Neural progenitor cell (in vitro differentiated cells): ENCODE results near the gene AATK. TPM values are rescaled to one million over a fixed set of nuclear protein-coding genes. Genes with fewer than 3 reads are reported as not detected.

Experiments
- DNase-seq: peaks from one replicate; pipeline ENCODE4 v3.0.0-alpha.2; 2016; ENCODE audit warnings: low spot score
- H2AFZ ChIP-seq: fragments of 200-600 bp; sonication (generic); replicated peaks from 2 replicates; pipeline ENCODE4 v1.6.1; 2016; ENCODE audit warnings: antibody characterized with exemption
- H3F3A ChIP-seq: fragments of 200-600 bp; sonication (generic); 2 replicates; pipeline ENCODE4 v1.6.1; 2016; ENCODE audit warnings: antibody characterized with exemption, low read depth
- H3K27ac ChIP-seq: fragments of 200-600 bp; sonication (generic); 2 replicates; pipeline ENCODE4 v1.5.1; 2016; ENCODE audit warnings: mild to moderate bottlenecking
- H3K27me3 ChIP-seq: fragments of 200-600 bp; sonication (generic); 2 replicates; pipeline ENCODE4 v1.6.1; 2016; ENCODE audit warnings: mild to moderate bottlenecking, moderate library complexity
- H3K36me3 ChIP-seq: fragments of 200-600 bp; sonication (generic); 2 replicates; pipeline ENCODE4 v1.5.1; 2016
- H3K4me1 ChIP-seq: fragments of 200-600 bp; sonication (generic); 2 replicates; pipeline ENCODE4 v1.6.1; 2016; ENCODE audit warnings: mixed run types
- H3K4me2 ChIP-seq: fragments of 200-600 bp; sonication (generic); 2 replicates; pipeline ENCODE4 v1.6.1; 2016
- H3K4me3 ChIP-seq: fragments of 200-600 bp; sonication (generic); 2 replicates; pipeline ENCODE4 v1.5.1; 2016
- H3K79me2 ChIP-seq: fragments of 200-600 bp; sonication (generic); 2 replicates; pipeline ENCODE4 v1.6.1; 2016; ENCODE audit warnings: low read depth
- H3K9ac ChIP-seq: fragments of 200-600 bp; sonication (generic); 2 replicates; pipeline ENCODE4 v1.6.1; 2016
- H3K9me3 ChIP-seq: fragments of 200-600 bp; sonication (generic); 2 replicates; pipeline ENCODE4 v1.5.1; 2016; ENCODE audit warnings: low read depth
- H4K20me1 ChIP-seq: fragments of 200-600 bp; sonication (generic); 2 replicates; pipeline ENCODE4 v1.6.1; 2016; ENCODE audit warnings: low read depth
- H3K27ac Mint-ChIP-seq: 3 replicates; pipeline ENCODE4 v1.8.0; 2021; ENCODE audit warnings: mixed read lengths
- H3K27me3 Mint-ChIP-seq: 2 replicates; pipeline ENCODE4 v1.8.0; 2022; ENCODE audit warnings: low read depth, mild to moderate bottlenecking, inconsistent platforms, moderate library complexity, mixed read lengths; ENCODE audit not compliant: insufficient read depth
- H3K36me3 Mint-ChIP-seq: 3 replicates; pipeline ENCODE4 v1.8.0; 2021; ENCODE audit warnings: mixed read lengths
- H3K4me1 Mint-ChIP-seq: 3 replicates; pipeline ENCODE4 v1.8.0; 2021; ENCODE audit warnings: mixed read lengths
- H3K4me3 Mint-ChIP-seq: 3 replicates; pipeline ENCODE4 v1.8.0; 2021; ENCODE audit warnings: mild to moderate bottlenecking, moderate library complexity, mixed read lengths
- H3K9me3 Mint-ChIP-seq: 3 replicates; pipeline ENCODE4 v1.8.0; 2020; ENCODE audit warnings: mixed read lengths
- EZH2 ChIP-seq: fragments of 200-600 bp; sonication (generic); IDR thresholded peaks from 2 replicates; pipeline ENCODE4 v1.6.1; 2017; ENCODE audit warnings: antibody characterized with exemption, mild to moderate bottlenecking, moderate library complexity
- EZH2phosphoT487 ChIP-seq: fragments of 200-600 bp; sonication (generic); IDR thresholded peaks from 2 replicates; pipeline ENCODE4 v1.6.1; 2017; ENCODE audit warnings: antibody characterized with exemption
- total RNA-seq: library from RNA; depleted of rRNA; stranded (reverse); fragments of >200 nt; gene quantifications from 2 replicates; pipeline ENCODE4 v1.2.3, GENCODE V29; 2015; ENCODE audit warnings: low replicate concordance
- TF ChIP-seq, protein P1 (sequence below): fragments of 200-600 bp; sonication (generic); IDR thresholded peaks from 2 replicates; pipeline ENCODE4 v1.5.1; 2017; ENCODE audit warnings: antibody characterized with exemption, mild to moderate bottlenecking

Gene AATK
- total RNA-seq, 1 donor from 2014 or later: 0.32 TPM

DNA sequence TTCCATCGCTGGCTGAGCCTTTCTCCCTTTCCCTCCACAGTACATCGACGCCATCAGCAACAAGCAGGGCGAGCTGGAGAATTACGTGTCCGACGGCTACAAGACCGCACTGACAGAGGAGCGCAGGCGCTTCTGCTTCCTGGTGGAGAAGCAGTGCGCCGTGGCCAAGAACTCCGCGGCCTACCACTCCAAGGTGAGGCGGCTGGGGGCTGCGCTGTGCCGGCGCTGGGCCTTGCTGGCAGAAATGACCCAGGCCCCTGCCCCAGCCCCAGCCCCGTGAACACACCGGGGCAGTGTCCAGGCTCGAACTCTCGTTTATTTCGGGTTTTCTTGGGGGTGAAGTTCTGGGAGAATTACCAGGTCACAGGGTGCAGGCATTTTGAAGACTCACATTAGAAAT is 66.1 kb downstream of the AATK start:
- H2AFZ ChIP-seq: no peak overlapping the region
- H3K4me1 Mint-ChIP-seq: peaks cover 33% of the 10 kb centered on the region
- no peaks in the 10 kb centered on the region for H3K9me3 ChIP-seq
- H3F3A ChIP-seq: peaks cover 12% of the 10 kb centered on the region
- H3K27me3 Mint-ChIP-seq: peaks cover 3% of the 10 kb centered on the region
- H3K27me3 ChIP-seq: no peaks in the 10 kb centered on the region
- TF ChIP-seq, protein P1, sequence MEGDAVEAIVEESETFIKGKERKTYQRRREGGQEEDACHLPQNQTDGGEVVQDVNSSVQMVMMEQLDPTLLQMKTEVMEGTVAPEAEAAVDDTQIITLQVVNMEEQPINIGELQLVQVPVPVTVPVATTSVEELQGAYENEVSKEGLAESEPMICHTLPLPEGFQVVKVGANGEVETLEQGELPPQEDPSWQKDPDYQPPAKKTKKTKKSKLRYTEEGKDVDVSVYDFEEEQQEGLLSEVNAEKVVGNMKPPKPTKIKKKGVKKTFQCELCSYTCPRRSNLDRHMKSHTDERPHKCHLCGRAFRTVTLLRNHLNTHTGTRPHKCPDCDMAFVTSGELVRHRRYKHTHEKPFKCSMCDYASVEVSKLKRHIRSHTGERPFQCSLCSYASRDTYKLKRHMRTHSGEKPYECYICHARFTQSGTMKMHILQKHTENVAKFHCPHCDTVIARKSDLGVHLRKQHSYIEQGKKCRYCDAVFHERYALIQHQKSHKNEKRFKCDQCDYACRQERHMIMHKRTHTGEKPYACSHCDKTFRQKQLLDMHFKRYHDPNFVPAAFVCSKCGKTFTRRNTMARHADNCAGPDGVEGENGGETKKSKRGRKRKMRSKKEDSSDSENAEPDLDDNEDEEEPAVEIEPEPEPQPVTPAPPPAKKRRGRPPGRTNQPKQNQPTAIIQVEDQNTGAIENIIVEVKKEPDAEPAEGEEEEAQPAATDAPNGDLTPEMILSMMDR: no peak
- TF ChIP-seq EZH2phosphoT487: no peak
- TF ChIP-seq EZH2: no peak
- no peak overlapping the region for H3K4me3 Mint-ChIP-seq
- no peak overlapping the region for H3K27ac Mint-ChIP-seq
- no peak overlapping the region for H3K4me3 ChIP-seq
- no peaks in the 10 kb centered on the region for H3K36me3 Mint-ChIP-seq
- H3K9ac ChIP-seq: no peak overlapping the region
- peaks cover 13% of the 10 kb centered on the region for H4K20me1 ChIP-seq
- no peak overlapping the region for H3K4me2 ChIP-seq
- H3K9me3 Mint-ChIP-seq: no peaks in the 10 kb centered on the region
- H3K27ac ChIP-seq: no peak overlapping the region
- H3K36me3 ChIP-seq: no peaks in the 10 kb centered on the region
- H3K79me2 ChIP-seq: no peaks in the 10 kb centered on the region
- no peak for DNase-seq
- peaks cover 24% of the 10 kb centered on the region for H3K4me1 ChIP-seq

- Histone ChIP-seq H3K4me2 (no peak overlapping the region), H3F3A (peaks cover 21% of the 10 kb centered on the region), H3K27me3 (no peaks in the 10 kb centered on the region), H3K27ac (no peak overlapping the region), H3K79me2 (no peaks in the 10 kb centered on the region), H3K36me3 (no peaks in the 10 kb centered on the region), H3K9me3 (no peaks in the 10 kb centered on the region), H2AFZ (no peak overlapping the region), H3K4me3 (no peak overlapping the region), H3K4me1 (peaks cover 42% of the 10 kb centered on the region), H3K9ac (no peak overlapping the region), H4K20me1 (peaks cover 13% of the 10 kb centered on the region)
- Mint-ChIP-seq H3K27ac (no peak overlapping the region), H3K4me3 (no peak overlapping the region), H3K4me1 (peaks cover 52% of the 10 kb centered on the region), H3K9me3 (no peaks in the 10 kb centered on the region), H3K36me3 (no peaks in the 10 kb centered on the region), H3K27me3 (peaks cover 5% of the 10 kb centered on the region)
- TF ChIP-seq, protein P1: no peak
- no peak for TF ChIP-seq EZH2phosphoT487
- no peak for TF ChIP-seq EZH2
- no peak for DNase-seq
Observed at GRCh38 chr17:81097943-81098308, 68.1 kb downstream of the AATK start.

GRCh38 chr17:81097134-81097942 is 68.7 kb downstream of the AATK start:
- peak; percentile 92 for DNase-seq
- no peaks in the 10 kb centered on the region for H3K27me3 ChIP-seq
- no peaks in the 10 kb centered on the region for H3K9me3 Mint-ChIP-seq
- H3K4me1 Mint-ChIP-seq: peaks cover 56% of the 10 kb centered on the region
- peaks cover 21% of the 10 kb centered on the region for H3F3A ChIP-seq
- no peak overlapping the region for H3K27ac ChIP-seq
- no peak overlapping the region for H3K9ac ChIP-seq
- no peak overlapping the region for H3K4me3 ChIP-seq
- peak overlapping the region; percentile 61 for H3K4me2 ChIP-seq
- H3K36me3 ChIP-seq: no peaks in the 10 kb centered on the region
- H3K79me2 ChIP-seq: no peaks in the 10 kb centered on the region
- H4K20me1 ChIP-seq: peaks cover 11% of the 10 kb centered on the region
- peak overlapping the region; percentile 64 for H3K4me3 Mint-ChIP-seq
- no peak overlapping the region for H2AFZ ChIP-seq
- peak overlapping the region; percentile 66 for H3K27ac Mint-ChIP-seq
- H3K9me3 ChIP-seq: no peaks in the 10 kb centered on the region
- H3K4me1 ChIP-seq: peaks cover 42% of the 10 kb centered on the region
- peaks cover 5% of the 10 kb centered on the region for H3K27me3 Mint-ChIP-seq
- TF ChIP-seq EZH2: no peak
- TF ChIP-seq, protein P1: peak; percentile 70
- no peaks in the 10 kb centered on the region for H3K36me3 Mint-ChIP-seq
